Measurements from ENCODE around the gene SLC6A8.
A peak's percentile ranks its signal among the peaks of the same experiment; 100 is the strongest.
"Not testable (repeated sequence)": the region's sequence is repeated elsewhere in the genome, so short reads cannot be mapped to it uniquely, and the experiment has no call there.

Gene SLC6A8

DNA sequence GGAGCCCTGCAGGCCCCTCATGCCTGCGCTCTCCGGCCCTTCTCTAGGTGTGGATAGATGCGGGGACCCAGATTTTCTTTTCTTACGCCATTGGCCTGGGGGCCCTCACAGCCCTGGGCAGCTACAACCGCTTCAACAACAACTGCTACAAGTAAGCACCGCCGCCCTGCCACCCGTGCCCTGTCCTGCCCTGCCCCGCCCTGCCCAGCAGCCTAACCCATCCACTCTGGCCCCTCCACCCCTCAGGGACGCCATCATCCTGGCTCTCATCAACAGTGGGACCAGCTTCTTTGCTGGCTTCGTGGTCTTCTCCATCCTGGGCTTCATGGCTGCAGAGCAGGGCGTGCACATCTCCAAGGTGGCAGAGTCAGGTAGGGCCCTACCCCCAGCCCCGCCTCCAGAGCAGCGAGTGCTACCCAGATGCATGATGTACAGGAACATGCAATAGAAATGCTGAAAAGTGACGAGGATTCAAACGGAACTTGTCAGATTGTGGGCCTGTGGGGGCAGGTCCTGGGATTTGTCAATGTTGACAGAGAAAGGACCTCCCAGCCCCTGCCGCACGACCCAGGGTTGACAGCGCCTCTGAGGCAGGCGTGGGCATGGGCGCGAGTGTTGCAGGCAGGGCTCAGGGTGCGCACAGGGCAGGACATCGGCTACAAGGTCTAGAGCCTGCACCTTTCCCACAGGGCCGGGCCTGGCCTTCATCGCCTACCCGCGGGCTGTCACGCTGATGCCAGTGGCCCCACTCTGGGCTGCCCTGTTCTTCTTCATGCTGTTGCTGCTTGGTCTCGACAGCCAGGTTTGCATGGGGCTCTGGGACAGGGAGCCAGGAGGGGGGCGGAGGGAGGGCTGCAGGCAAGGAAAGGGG lies 5.7 kb downstream of the SLC6A8 start:
- no peak for DNase-seq (ENCODE audit: low read depth, low spot score)

DNA sequence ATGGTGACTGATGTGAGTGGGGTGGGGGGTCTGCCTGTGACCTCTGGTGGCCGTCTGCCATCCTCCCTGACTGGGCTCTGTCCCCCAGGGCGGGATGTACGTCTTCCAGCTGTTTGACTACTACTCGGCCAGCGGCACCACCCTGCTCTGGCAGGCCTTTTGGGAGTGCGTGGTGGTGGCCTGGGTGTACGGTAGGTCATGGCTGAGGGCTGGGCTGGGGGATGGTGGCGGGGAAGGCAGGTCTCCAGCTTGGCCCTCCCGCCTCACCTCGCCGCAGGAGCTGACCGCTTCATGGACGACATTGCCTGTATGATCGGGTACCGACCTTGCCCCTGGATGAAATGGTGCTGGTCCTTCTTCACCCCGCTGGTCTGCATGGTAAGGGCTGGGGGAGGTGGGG lies 6.5 kb downstream of the SLC6A8 start:
- not testable (repeated sequence) for DNase-seq (ENCODE audit: low read depth, low spot score)

DNA sequence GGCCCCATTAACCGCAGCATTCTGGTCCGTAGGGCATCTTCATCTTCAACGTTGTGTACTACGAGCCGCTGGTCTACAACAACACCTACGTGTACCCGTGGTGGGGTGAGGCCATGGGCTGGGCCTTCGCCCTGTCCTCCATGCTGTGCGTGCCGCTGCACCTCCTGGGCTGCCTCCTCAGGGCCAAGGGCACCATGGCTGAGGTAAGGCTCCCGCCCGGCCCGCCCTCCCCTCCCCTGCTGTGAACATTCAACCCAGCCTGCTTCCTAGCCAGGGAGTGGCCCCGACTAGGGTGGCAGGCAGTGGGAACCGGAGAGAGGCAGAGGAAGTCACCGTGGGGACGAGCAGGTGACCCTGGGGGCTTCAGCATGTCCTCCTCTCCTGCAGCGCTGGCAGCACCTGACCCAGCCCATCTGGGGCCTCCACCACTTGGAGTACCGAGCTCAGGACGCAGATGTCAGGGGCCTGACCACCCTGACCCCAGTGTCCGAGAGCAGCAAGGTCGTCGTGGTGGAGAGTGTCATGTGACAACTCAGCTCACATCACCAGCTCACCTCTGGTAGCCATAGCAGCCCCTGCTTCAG lies 7.1 kb downstream of the SLC6A8 start:
- no peak for DNase-seq (ENCODE audit: low read depth, low spot score)

DNA sequence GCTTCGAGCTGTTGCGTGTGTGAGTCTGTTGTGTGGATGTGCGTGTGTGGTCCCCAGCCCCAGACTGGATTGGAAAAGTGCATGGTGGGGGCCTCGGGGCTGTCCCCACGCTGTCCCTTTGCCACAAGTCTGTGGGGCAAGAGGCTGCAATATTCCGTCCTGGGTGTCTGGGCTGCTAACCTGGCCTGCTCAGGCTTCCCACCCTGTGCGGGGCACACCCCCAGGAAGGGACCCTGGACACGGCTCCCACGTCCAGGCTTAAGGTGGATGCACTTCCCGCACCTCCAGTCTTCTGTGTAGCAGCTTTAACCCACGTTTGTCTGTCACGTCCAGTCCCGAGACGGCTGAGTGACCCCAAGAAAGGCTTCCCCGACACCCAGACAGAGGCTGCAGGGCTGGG lies 8.4 kb downstream of the SLC6A8 start:
- DNase-seq (ENCODE audit: low read depth, low spot score) = no peak

DNA sequence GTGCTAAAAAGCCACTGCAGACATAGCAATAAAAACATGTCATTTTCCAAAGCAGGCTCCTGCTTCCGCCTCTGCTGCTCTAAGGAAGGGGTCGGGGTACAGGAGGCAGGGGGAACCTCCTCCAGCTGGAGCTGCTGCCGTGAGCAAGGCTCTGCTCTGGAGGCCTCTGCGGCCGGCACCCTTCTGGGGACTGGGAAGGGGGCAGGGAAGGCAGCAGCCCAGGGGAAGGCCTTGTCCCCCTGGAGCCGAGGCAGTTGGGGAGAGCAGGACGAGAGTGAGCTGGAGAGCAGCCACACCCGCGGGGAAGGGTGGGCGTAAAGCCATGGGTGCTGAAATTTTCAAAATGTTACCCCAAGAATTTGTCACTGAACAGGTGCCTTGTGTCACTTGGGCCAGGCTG lies 8.8 kb downstream of the SLC6A8 start:
- DNase-seq (ENCODE audit: low read depth, low spot score) = not testable (repeated sequence)

DNA sequence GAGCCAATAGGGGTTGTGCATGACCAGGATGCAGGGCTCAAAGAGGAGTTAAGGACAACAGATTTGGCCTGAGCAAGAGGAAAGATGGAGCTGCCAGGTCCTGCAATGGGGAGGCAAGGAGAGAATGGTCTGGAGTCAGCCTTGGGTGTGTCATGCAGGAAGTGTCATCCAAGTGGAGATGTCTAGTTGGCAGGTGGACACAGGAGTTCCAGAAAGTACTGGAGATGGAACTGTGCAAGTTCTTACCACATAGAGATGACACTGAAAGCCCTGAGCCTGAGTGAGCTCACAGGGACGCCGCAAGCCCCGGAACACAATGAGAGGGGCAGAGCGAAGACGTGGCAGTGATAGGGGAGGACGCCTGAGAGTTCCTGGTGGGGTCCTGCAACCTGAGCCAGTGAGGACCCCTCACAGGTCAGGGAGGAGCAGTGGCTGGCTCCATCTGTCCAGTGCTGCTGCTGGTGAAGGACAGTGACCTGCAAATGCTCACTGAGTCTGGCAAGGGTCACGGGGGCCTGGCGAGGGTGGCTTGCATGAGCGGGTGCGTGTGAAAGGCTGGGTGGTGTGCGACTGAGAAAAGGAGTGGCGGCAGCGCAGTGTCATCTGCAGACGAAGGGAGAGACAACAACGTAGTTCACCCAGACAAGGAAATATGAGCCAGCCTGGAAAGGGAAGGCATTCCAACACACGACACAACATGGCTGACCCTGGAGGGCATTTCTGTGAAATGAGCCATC lies 9.4 kb downstream of the SLC6A8 start:
- DNase-seq (ENCODE audit: low read depth, low spot score) = not testable (repeated sequence)

DNA sequence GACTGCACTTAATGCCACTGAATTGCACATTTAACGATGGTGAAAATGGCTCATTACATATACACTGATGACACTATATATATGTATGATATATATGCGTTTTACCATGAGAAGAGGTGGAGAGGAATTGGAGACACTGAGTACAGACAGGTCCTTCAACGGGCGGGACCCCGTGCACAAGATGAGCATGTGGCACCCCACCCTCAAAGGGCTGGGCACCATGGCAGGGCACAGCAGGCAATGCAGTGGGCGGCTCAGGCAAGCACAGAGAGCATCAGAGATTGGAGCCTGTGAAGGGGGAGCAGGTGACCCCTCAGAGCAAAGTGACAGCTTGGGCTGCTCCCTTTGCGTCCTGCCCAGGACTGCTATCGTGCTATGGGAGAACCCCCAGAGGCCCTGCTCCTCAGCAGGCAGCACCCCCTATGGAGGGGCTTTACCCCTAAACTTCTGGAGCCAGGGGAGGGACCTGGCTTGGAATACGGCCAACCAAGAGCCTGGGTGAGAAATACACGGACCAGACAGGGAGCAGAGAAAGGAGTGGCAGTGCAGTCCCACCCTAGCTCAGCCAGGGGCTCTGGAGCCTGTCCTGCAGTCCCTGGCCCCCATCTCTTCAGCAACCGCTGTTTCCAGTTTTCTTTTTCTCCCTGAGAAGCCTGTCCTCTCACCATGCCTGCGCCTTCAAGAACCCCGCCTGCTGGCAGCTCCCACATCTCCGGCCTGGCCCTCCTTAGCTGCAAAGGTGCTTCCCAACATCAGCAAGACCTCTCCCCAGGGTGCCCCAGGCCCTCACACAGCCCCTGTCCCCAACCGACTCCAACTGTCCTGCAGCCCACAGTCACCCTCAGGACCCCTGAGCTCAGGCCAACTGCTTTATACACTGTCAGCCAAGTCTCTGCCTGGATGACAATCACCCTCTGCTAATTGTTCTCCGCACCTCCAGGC lies 10.5 kb downstream of the SLC6A8 start:
- no peak for DNase-seq (ENCODE audit: low read depth, low spot score)

DNA sequence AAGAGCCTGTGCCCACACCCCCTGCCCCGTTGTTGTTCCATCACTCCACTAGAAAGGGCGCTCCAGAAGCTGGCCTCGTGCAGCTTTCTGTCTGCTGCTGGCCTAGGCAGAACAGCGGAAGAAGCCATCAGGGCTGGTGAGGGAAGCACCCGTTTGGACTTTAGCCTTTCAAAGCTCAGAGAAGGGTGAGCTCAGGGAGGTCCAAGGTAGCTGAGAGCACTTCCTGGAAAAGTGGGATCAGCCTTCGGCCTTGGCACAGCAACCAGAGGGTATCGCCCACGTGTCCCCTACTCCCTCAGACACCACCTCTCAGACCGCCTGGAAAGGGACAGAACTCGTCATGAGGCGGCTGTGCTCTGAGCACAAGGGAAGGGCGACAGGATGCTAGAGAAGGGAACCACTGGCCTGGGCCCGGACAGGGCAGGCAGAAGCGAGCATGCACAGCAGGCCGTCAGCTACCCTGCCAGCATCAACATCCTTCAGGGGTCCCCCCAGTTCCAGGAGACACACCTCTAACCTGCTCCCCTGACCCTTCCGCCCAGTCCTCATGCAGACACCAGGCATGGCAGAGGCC lies 11.6 kb downstream of the SLC6A8 start:
- DNase-seq (ENCODE audit: low read depth, low spot score) = not testable (repeated sequence)

DNA sequence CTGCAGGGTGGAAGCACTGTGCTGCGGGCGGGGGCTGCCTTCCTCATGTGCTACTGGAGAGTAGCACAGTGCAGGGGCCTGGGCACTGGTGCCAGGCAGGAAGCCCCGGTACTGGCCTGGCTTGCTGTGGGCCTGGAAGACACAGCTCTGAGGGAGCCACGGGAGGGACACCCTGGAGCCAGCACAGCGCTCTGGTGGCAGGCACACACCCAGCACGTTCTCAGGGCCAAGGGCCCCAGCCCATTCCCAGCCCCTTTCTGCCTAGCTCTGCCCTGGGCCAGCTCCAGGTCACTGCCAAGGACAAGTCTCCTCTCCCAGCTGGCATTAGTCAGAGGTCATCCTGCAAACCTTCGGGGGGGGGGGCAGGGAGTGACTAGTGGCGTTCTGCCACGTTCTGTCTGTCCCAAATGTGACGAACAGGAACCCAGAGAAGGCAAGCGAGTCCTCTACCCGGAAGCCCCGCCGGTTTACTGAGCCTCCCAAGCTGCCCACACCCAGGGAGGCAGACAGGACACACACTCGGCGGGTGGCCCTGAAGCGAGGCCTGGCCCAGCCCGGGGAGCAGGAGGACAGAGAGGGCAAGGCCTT lies 12.2 kb downstream of the SLC6A8 start:
- DNase-seq (ENCODE audit: low read depth, low spot score) = not testable (repeated sequence)

DNA sequence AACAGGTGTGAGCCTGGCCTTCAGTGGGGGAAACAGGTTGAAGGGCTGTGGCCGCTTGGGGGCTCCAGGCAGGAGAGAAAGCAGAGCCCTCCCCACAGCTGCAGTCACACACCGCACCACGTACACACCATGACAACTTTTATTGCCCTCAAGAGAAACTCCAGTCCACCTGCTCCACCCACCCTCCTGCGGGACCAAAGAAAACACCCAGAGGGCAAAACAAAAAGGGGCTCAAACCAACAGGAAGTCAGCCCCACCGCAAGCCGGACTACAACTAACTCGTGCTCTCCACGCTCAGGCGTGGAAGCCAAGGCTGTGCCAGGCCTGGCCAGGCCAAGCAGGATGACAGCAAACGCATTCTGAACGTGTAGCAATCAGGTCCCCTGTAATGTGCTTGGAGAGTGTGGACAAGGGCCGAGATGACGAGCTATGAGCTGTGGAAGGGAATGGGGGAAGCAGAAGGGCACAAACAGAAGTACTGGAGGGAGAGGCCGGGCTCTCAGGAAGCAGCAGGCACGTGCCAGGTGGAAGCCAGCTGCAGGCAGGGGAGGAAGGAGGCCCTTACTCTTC lies 12.7 kb downstream of the SLC6A8 start:
- DNase-seq (ENCODE audit: low read depth, low spot score) = peak; percentile 47

DNA sequence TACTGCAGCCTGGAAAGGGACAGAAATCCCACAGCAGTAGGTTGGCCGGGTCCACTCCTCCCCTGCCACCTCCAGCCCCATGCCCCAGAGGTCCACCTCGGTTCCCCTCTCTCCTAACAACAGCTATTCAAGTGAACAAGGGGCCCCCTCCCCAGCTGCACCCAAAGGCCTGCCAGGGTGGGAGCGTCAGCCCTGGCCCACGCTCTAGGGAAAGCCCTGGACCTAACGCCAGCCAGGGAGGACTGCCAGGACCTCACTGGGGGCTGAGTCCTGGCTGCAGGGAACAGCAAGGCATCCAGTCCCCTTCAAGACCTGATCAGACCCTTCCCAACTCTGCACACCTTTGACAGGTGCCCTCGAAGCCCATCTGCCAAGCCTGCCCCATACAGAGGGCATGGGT lies 13.2 kb downstream of the SLC6A8 start:
- no peak for DNase-seq (ENCODE audit: low read depth, low spot score)

DNA sequence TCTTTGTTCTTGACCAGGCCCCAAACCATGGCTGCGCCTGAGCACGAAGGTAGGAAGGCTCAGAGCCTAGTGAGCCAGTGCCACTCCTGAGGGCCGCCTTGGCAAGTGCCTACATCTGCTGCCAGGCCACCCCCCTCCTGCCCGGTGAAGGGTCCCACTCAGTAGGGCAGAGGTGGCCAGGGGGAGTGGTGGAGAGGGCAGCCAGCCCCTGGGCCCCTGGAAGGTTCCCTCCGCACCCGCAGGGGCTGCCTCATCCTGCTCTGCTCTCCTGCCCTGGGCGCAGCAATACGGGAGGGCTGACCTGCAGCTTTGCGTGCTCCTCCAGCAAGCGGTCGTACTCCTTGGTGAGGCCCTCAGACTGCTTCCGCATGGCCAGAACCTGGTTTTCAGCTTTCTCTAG lies 14.0 kb downstream of the SLC6A8 start:
- DNase-seq (ENCODE audit: low read depth, low spot score) = no peak

DNA sequence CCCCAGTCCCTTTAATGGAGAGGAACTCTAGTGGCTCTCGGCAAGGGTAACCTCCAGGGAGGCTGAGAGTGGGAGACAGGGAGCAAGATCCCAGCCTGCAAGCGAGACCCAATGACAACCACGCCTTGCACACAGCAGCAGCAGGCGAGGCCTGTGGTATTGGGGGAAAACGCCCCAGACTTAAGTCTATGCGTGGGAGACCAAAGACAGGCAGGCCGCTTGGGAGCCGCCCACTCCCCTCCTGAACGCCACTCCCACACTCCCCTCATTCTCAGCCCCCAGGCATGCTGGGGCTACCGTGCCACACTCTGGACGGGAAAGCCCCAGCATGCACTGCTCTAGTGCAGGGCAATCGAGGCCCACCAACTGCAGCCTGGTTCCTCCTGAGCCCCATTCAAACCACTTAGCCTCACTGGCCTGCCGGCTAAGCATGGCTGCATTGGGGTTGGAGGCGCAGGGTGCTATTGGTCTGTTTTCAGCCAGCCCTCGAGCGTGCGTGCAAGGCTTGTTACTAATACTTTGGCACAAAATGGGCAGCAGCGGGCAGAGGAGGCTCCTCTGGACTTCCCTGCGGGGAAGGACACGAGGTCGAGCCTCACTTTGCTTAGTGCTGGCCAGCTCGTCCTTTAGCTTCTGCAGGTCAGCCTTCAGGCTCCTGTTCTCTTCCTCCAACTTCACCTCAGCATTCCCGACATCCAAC lies 14.8 kb downstream of the SLC6A8 start:
- no peak for DNase-seq (ENCODE audit: low read depth, low spot score)

DNA sequence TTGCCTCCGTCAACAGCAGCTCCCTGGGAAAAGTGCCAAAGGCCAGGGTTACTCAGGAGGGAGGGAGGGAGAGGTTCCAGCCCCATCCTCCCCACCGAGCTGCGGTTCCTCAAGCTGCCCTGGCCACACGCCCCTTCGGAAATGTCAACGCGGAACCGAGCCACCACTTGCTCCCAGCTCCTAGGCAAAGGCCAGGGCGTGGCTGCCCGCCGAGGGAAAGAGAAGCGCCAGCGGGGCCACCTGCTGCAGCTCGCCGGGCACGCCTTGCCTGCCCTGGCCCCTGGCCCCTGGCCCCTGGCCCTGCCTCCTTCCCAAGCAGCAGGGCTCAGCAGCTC lies 15.3 kb downstream of the SLC6A8 start:
- DNase-seq (ENCODE audit: low read depth, low spot score) = no peak

DNA sequence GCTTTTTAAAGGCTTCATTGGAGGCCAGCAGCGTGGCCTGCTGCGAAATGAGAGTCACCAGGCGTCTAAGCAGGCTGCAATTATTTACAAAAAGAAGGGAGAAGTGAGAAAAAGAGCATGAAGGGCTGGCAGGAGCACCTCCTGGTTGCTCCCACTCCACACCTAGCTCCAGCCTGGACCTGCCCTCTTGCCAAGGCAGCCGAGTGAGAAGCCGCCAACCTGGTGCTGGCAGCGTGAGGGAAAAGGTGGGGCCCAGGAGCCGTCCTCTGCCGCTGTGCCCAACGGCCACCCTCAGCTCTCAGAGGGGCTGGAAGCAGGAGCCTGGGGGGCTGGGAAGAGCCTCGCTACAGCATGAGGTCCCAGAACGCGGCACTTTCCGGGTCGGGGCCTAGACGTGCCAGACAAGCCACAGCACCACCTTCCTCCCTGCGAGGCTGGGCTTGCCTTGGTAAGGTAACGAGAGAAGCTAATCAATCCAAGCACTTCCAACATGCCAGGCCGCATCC lies 16.3 kb downstream of the SLC6A8 start:
- DNase-seq (ENCODE audit: low read depth, low spot score) = no peak

DNA sequence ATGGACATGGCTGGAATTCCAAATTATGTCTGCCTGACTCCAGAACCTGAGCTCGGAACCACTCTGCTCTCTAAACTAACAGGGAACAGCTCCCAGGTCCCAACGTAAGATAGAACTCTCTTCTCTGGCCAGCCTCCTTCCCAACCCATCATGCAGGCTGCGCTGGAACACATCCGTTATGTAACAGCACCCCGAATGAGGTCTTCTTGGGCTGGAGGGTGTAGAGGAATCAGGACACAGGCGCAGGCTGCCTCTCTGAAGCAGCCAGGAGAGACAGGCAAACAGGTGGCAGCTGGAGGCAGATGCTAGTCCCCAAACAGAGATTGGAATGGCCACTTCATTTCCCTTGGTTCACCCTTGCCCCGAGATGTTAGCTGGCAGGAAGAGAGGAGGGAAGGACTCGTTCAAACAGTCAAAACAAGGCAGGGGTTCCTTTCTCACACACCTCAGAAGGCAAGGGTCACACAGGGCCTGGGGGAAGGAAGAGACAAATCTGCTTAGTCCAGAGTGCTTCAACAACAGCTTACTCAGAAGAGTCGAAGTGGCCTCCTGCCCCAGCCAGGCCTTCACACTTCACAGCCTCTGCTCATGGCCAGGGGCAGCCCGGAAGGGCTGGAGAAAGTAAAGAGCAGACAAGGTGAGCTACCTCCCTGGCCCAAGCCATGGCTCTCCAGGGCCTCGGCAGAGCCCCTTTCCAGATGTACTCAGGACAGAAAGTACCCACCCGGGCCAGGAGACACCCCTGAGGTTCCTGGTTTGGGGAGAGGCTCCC lies 17.1 kb downstream of the SLC6A8 start:
- not testable (repeated sequence) for DNase-seq (ENCODE audit: low read depth, low spot score)

DNA sequence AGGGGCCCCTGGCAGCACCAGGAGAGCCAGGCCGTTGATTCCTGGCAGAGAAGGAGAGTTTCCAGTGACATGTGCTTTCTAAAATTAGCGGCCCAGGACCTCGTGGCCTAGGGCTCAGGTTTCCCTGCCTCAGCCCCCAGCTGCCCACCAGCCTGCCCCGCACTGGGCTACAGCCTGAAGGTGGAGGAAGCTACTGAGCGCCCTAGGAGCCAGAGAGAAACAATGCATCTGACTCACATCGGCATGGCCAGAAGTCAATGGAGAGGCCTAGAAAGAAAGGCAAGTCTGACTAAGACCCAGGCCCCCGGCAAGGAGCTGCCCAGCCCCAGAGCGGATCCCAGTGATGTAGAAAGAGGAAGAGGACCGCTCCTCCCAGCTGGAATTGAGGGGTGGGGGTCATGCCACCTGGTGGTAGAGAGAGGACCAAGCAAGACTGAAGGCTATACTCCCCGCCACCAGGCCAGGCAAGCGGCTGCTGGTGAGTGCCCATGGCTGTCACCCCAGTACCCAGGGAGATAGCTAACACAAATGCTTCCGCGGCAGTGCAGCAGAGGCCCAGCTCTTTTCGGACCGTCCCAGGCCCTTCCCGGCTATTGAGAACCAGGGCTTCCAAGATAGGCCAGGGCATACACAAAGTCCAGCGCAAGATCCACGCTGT lies 17.8 kb downstream of the SLC6A8 start:
- DNase-seq (ENCODE audit: low read depth, low spot score) = not testable (repeated sequence)

DNA sequence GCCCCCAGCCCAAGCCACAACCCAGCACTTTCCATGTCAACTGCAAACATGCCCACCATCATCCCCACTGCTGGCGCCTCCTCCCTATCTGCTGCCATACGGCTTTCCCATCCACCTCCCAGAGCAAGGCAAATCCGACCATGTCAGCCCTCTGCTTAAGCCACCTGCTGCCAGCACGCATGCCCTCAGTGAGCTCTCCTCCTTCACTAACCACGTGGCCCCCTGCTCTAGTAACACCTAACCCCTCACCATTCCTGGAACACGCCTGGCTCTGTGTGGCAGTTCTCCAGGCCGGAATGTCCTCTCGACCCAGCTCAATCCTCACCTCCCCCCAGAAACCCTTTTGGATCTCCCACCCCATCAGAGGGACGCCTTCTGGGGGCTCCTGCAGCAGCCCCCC lies 19.1 kb downstream of the SLC6A8 start:
- DNase-seq (ENCODE audit: low read depth, low spot score) = no peak
